Astrocyte (in vitro differentiated cells and primary cell): Measurements from ENCODE around the gene PLEKHH3.

ENCODE experiments used
- EZH2 ChIP-seq: IDR thresholded peaks from 2 replicates; pipeline ENCODE4 v1.6.1; 2012; ENCODE audit warnings: mild to moderate bottlenecking, low read length, inconsistent platforms; ENCODE audit not compliant: insufficient read depth
- TF ChIP-seq, protein P1 (sequence below): IDR thresholded peaks from 2 replicates; pipeline ENCODE4 v1.5.1; 2011; ENCODE audit warnings: low read depth, mild to moderate bottlenecking, inconsistent platforms, low read length, moderate library complexity; ENCODE audit not compliant: insufficient read depth

DNA sequence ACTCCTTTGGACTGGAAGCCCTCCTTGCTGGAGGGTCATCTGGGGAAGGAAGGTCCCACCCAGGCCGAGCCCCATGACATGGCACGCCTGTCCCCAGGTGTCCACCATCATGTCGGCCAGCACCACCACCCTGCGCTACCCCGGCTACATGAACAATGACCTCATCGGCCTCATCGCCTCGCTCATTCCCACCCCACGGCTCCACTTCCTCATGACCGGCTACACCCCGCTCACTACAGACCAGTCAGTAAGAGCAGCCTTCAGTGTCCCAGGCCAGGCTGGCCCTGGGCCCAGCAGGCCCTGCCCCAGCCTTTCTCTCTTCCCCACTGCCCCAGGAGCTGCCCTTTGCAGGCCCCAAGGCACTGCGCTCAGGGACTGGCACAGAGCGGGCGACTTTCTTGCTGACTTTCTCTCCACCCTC is 11.2 kb downstream of the PLEKHH3 start:
- TF ChIP-seq, protein P1, sequence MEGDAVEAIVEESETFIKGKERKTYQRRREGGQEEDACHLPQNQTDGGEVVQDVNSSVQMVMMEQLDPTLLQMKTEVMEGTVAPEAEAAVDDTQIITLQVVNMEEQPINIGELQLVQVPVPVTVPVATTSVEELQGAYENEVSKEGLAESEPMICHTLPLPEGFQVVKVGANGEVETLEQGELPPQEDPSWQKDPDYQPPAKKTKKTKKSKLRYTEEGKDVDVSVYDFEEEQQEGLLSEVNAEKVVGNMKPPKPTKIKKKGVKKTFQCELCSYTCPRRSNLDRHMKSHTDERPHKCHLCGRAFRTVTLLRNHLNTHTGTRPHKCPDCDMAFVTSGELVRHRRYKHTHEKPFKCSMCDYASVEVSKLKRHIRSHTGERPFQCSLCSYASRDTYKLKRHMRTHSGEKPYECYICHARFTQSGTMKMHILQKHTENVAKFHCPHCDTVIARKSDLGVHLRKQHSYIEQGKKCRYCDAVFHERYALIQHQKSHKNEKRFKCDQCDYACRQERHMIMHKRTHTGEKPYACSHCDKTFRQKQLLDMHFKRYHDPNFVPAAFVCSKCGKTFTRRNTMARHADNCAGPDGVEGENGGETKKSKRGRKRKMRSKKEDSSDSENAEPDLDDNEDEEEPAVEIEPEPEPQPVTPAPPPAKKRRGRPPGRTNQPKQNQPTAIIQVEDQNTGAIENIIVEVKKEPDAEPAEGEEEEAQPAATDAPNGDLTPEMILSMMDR, result no peak
- TF ChIP-seq EZH2, result no peak
